Body of pancreas (tissue), 4 donors: ENCODE results near the gene SLCO3A1.

Experiments
- POLR2A ChIP-seq, 3 donors: fragments of 450-650 bp; IDR thresholded peaks; one replicate each; pipeline ENCODE4 v1.6.1; 2016; ENCODE audit warnings: antibody characterized with exemption in 3 of 3, mild to moderate bottlenecking in 2 of 3
- TF ChIP-seq, protein P1 (sequence below), 7 experiments: fragments of 450-650 bp in 4 of 7; fragments of 200-600 bp in 3 of 7; sonication (generic) in 3 of 7; IDR thresholded peaks; one replicate each; pipeline ENCODE4 v1.5.1; 2016 to 2019; ENCODE audit warnings: antibody characterized with exemption in 7 of 7

DNA sequence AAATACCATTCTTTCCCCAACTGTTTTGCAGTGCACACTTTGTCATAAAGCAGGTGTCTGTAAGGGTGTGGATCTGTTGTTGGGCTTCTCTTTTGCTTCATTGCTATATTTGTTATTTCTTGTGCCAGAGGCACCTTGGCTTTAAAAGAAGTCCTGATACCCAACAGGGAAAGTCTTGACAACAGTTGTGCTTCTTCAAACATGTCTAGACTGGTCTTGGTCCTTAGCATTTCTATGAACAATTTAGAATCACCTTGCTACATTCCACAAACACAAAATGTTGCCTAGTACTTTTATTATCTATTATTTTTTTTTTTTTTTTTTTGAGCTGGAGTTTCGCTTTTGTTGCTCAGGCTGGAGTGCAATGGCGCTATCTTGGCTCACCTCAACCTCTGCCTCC lies 233.7 kb downstream of the SLCO3A1 start:
- TF ChIP-seq, protein P1, sequence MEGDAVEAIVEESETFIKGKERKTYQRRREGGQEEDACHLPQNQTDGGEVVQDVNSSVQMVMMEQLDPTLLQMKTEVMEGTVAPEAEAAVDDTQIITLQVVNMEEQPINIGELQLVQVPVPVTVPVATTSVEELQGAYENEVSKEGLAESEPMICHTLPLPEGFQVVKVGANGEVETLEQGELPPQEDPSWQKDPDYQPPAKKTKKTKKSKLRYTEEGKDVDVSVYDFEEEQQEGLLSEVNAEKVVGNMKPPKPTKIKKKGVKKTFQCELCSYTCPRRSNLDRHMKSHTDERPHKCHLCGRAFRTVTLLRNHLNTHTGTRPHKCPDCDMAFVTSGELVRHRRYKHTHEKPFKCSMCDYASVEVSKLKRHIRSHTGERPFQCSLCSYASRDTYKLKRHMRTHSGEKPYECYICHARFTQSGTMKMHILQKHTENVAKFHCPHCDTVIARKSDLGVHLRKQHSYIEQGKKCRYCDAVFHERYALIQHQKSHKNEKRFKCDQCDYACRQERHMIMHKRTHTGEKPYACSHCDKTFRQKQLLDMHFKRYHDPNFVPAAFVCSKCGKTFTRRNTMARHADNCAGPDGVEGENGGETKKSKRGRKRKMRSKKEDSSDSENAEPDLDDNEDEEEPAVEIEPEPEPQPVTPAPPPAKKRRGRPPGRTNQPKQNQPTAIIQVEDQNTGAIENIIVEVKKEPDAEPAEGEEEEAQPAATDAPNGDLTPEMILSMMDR (IDR thresholded peaks at IDR 0.05), result no peak
- no peak for TF ChIP-seq POLR2A (IDR thresholded peaks at IDR 0.05)
